Activated naive CD4-positive, alpha-beta T cell treated with anti-CD3 and anti-CD28 coated beads, Interleukin-2, amount 50 U/mL, for 24 hours (primary cell): ENCODE results near the gene KLHL25.
A peak's percentile ranks its signal among the peaks of the same experiment; 100 is the strongest.

Experiments used
- H3K27ac Mint-ChIP-seq: one replicate; pipeline ENCODE4 v1.8.0; 2021; ENCODE audit warnings: mild to moderate bottlenecking, mixed read lengths
- H3K27me3 Mint-ChIP-seq: one replicate; pipeline ENCODE4 v1.8.0; 2021; ENCODE audit warnings: mixed read lengths
- H3K36me3 Mint-ChIP-seq: one replicate; pipeline ENCODE4 v1.8.0; 2021; ENCODE audit warnings: mixed read lengths
- H3K4me1 Mint-ChIP-seq: one replicate; pipeline ENCODE4 v1.8.0; 2021; ENCODE audit warnings: mixed read lengths
- H3K4me3 Mint-ChIP-seq: one replicate; pipeline ENCODE4 v1.8.0; 2021; ENCODE audit warnings: mild to moderate bottlenecking, mixed read lengths
- H3K9me3 Mint-ChIP-seq: one replicate; pipeline ENCODE4 v1.8.0; 2021; ENCODE audit warnings: mixed read lengths

Gene KLHL25

GRCh38 chr15:85761635-85762034 is 33.1 kb downstream of the KLHL25 start:
- H3K27me3 Mint-ChIP-seq: no peaks in the 10 kb centered on the region
- H3K27ac Mint-ChIP-seq: no peak overlapping the region
- no peak overlapping the region for H3K4me3 Mint-ChIP-seq
- H3K36me3 Mint-ChIP-seq: peaks cover 1% of the 10 kb centered on the region
- H3K9me3 Mint-ChIP-seq: no peaks in the 10 kb centered on the region
- H3K4me1 Mint-ChIP-seq: no peaks in the 10 kb centered on the region

GRCh38 chr15:85760531-85761371 is 34.0 kb downstream of the KLHL25 start:
- Mint-ChIP-seq H3K4me3 (no peak overlapping the region), H3K4me1 (no peaks in the 10 kb centered on the region), H3K27me3 (no peaks in the 10 kb centered on the region), H3K27ac (no peak overlapping the region), H3K36me3 (peaks cover 1% of the 10 kb centered on the region), H3K9me3 (no peaks in the 10 kb centered on the region)

DNA sequence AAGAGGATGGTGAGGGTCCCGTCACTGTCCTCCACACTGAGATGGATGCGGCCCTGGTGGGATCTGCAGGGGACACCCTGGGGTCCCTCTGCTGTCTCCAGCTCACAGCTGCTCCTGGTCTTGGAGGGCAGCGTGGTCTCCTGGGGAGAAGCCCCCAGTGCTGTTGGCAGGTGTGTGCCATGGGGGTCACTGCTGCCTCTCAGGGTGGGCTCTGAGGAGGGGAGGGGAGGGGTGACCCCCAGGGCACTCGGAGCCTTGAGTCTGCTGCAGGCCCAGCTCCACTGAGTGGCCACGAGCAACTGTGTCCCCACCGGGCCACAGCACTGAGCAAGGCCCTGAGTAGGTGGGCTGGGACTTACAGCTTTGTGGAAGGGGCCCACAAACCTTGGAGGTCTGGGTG is 34.7 kb downstream of the KLHL25 start:
- H3K27ac Mint-ChIP-seq: no peak overlapping the region
- peaks cover 1% of the 10 kb centered on the region for H3K36me3 Mint-ChIP-seq
- H3K4me3 Mint-ChIP-seq: no peak overlapping the region
- H3K27me3 Mint-ChIP-seq: no peaks in the 10 kb centered on the region
- no peaks in the 10 kb centered on the region for H3K9me3 Mint-ChIP-seq
- no peaks in the 10 kb centered on the region for H3K4me1 Mint-ChIP-seq

DNA sequence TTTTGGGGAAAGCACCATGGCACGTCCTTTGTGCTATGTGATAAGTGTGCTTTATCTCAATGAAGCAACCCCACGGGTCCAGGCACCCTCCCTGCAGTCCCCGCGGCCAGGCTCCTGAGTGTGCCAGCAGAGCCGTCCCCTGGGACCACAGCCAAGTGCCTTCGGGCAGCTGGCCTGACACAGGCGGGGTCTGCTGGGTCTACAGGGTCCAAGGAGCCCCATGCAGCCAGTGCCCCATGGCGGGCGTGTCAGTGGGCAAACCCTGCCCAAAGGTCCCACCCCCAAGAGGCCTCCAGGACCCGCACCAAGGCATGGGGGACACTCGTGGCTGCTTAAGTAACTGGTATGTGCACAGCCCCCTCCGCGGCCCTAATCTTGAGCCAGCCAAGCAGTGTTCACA is 35.3 kb downstream of the KLHL25 start:
- Mint-ChIP-seq H3K36me3 (peaks cover 3% of the 10 kb centered on the region), H3K4me3 (no peak overlapping the region), H3K9me3 (no peaks in the 10 kb centered on the region), H3K27me3 (no peaks in the 10 kb centered on the region), H3K27ac (no peak overlapping the region), H3K4me1 (peaks cover 4% of the 10 kb centered on the region)

- no peaks in the 10 kb centered on the region for H3K27me3 Mint-ChIP-seq
- no peaks in the 10 kb centered on the region for H3K9me3 Mint-ChIP-seq
- peak overlapping the region; percentile 27 for H3K27ac Mint-ChIP-seq
- H3K36me3 Mint-ChIP-seq: peaks cover 3% of the 10 kb centered on the region
- H3K4me3 Mint-ChIP-seq: no peak overlapping the region
- peaks cover 4% of the 10 kb centered on the region for H3K4me1 Mint-ChIP-seq
These were observed 36.1 kb downstream of the KLHL25 start for GRCh38 chr15:85758655-85758978.

DNA sequence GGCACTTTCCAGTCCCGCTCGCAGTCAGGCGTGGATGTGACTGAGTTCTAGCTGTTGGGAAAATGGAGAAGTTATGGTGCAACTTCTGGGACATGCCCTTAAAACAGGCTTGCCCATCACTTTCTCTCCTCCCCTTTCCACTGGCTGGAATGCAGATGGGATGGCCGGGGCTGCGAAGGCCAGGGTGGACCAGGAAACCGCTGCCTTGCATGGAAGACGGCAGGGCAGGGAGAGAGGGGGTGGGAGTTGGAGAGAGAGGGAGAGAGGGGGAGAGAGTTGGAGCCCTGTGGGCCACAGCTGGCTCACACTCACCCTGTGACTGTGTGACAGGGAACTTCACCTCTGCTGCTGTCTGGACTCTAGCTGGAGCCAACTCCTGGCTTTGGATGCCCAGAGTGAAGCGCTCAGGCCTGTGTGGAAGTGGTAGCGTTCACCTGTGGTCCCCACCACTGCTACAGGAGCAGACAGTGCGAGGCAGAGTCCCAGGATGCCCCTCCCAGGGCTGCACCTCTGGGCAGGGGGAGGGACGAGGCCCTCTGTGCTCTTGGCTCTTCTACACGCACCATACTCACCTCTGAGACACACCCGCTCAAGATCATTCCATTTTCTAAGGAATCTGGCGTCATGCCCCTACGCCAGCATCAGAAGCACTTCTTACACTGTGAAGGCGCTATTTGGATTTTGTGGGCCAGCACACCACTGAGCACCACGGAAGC is 36.6 kb downstream of the KLHL25 start:
- Mint-ChIP-seq H3K36me3 (peaks cover 2% of the 10 kb centered on the region), H3K9me3 (no peaks in the 10 kb centered on the region), H3K4me1 (peaks cover 8% of the 10 kb centered on the region), H3K4me3 (no peak overlapping the region), H3K27me3 (no peaks in the 10 kb centered on the region), H3K27ac (peak overlapping the region; percentile 27)

DNA sequence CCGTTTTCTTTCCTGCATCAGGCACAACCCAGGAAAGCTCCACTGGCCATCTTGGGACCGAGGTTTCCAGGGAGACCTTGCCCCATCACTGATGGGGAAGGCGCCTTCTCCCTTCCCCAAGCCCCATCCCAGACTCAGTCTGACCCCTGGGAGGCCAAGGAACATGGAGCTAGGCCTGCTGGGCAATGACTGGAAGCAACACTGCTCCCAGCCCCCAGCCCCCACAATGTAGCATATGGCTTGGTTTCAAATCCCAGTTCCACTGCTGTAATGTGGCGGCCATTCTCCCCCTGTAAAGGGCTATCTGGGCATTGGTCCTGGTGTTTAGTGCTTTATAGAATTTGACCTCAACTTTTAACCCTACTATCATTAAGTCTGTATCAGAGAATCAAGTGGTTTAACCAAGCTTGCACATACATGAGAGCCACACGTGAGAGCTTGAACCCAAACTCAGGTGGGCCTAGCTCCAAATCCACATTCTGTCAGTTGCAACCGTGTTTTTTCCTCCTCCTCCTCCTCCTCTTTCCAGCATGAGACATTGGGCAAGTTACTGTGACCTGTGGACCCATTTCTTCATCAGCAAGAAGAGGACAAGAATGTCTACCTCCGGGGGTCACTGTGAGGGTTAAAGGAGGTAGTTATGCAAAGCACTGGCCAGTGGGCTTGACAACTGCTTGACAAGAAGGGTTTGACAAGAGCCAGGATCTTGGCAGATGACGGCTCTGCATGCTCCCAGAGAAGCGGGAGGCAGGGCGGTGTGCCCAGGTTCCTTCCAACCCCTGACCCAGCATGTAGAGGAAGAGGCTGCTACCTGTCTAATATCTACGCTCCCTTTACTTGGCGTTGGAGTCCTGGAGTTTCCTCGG is 37.4 kb downstream of the KLHL25 start:
- Mint-ChIP-seq H3K4me3 (no peak overlapping the region), H3K4me1 (peaks cover 16% of the 10 kb centered on the region), H3K27me3 (no peaks in the 10 kb centered on the region), H3K36me3 (peaks cover 2% of the 10 kb centered on the region), H3K27ac (no peak overlapping the region), H3K9me3 (no peaks in the 10 kb centered on the region)

DNA sequence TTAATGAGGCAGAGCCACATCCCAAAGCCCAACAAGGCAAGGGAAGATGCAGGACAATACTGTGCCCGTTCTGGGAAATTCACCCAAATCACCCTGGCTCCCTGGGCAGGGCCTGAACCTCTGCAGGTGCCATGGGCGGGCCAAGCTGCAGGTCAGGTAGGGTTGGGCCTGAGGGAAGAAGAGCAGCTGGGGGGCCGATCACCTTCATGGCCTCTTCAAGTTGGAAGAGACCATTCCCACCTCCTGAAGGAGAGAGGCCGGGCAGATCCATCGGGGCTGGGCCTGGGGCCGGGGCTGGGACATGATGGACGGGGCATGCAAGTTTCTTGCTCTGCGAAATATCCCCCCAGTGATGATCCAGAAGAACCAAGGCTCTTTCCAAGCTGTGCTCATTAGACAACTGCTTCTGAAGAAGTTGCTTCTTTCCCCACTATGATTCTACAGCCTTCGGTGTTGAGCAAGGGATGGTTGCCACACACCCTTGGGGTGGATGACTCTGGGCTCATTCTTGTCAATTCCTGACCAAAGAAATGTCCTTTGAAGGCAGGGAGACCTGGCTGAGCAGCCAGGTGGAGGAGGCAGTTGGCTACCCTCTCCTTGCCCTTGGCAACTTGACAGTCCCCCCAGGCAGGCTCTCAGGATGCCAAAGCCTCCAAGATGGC is 38.2 kb downstream of the KLHL25 start:
- Mint-ChIP-seq H3K9me3 (no peaks in the 10 kb centered on the region), H3K27me3 (no peaks in the 10 kb centered on the region), H3K36me3 (peaks cover 2% of the 10 kb centered on the region), H3K27ac (no peak overlapping the region), H3K4me1 (peaks cover 24% of the 10 kb centered on the region), H3K4me3 (no peak overlapping the region)

DNA sequence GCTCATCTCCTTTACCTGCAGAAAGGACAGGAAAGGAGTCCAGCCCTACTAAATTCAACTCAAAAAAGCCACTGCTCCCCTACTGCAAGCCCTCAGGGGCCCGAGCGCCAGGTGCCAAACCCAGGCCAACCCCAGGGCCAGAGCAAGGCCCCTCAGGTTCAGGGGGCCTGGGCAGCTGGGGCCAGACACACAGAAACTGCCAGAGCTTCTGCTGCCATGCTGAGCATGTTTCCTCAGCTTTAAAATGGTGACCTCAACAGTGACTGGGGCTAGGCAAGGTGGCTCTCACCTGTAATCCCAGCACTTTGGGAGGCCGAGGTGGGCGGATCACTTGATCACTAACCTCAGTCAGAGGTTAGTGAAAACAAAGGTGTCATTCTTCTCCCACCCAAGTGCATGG is 38.8 kb downstream of the KLHL25 start:
- peaks cover 30% of the 10 kb centered on the region for H3K4me1 Mint-ChIP-seq
- H3K4me3 Mint-ChIP-seq: no peak overlapping the region
- peaks cover 2% of the 10 kb centered on the region for H3K36me3 Mint-ChIP-seq
- no peaks in the 10 kb centered on the region for H3K27me3 Mint-ChIP-seq
- no peak overlapping the region for H3K27ac Mint-ChIP-seq
- no peaks in the 10 kb centered on the region for H3K9me3 Mint-ChIP-seq

DNA sequence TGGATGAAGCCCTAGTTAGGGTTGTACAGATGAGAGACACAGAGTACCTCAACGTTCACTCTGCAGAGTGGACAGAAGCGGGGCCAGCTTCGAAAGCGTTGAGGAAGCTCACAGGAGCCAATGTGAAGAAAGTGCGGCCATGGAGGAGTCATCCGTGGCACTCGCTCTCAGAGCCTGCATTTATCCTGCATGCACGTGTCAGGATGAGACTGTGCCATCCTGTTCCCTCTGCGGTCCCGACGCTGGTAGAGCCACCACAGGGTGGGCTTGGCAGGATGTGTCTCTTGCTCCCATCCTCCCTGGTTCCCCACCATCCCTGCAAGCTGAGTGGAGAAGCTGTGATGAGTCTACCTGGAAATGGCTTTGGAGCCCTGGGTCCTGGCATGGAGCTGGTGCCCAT is 39.3 kb downstream of the KLHL25 start:
- Mint-ChIP-seq H3K9me3 (no peaks in the 10 kb centered on the region), H3K27ac (no peak overlapping the region), H3K4me3 (no peak overlapping the region), H3K27me3 (no peaks in the 10 kb centered on the region), H3K4me1 (peaks cover 32% of the 10 kb centered on the region), H3K36me3 (peaks cover 2% of the 10 kb centered on the region)

DNA sequence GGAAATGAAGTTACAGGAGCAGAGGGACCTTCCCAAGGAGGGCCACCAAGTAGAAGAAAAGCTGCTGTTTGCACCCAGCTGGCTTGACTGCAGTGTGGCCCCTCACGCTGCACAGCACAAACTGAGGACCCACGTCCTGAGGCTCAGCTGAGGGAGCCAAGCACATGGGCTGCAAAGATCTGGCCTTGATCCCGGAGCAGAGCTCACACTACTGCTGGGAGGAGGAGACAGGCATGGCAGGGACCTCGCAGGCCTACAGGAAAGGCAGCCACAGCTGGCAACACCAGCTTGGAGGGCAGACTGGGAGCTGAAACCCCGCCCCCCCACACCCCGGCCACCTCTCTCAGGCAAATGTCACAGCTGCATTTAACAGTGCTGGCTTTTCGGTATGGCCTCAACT is 39.7 kb downstream of the KLHL25 start:
- no peak overlapping the region for H3K4me3 Mint-ChIP-seq
- peaks cover 2% of the 10 kb centered on the region for H3K36me3 Mint-ChIP-seq
- H3K27ac Mint-ChIP-seq: no peak overlapping the region
- no peaks in the 10 kb centered on the region for H3K9me3 Mint-ChIP-seq
- H3K4me1 Mint-ChIP-seq: peaks cover 32% of the 10 kb centered on the region
- H3K27me3 Mint-ChIP-seq: no peaks in the 10 kb centered on the region

- peaks cover 32% of the 10 kb centered on the region for H3K4me1 Mint-ChIP-seq
- H3K27ac Mint-ChIP-seq: no peak overlapping the region
- H3K4me3 Mint-ChIP-seq: no peak overlapping the region
- no peaks in the 10 kb centered on the region for H3K9me3 Mint-ChIP-seq
- peaks cover 4% of the 10 kb centered on the region for H3K36me3 Mint-ChIP-seq
- H3K27me3 Mint-ChIP-seq: no peaks in the 10 kb centered on the region
These were observed 40.8 kb downstream of the KLHL25 start for GRCh38 chr15:85753791-85754452.

GRCh38 chr15:85753261-85753660 is 41.5 kb downstream of the KLHL25 start:
- Mint-ChIP-seq H3K4me1 (peaks cover 32% of the 10 kb centered on the region), H3K9me3 (no peaks in the 10 kb centered on the region), H3K27me3 (no peaks in the 10 kb centered on the region), H3K36me3 (peaks cover 4% of the 10 kb centered on the region), H3K27ac (no peak overlapping the region), H3K4me3 (no peak overlapping the region)

DNA sequence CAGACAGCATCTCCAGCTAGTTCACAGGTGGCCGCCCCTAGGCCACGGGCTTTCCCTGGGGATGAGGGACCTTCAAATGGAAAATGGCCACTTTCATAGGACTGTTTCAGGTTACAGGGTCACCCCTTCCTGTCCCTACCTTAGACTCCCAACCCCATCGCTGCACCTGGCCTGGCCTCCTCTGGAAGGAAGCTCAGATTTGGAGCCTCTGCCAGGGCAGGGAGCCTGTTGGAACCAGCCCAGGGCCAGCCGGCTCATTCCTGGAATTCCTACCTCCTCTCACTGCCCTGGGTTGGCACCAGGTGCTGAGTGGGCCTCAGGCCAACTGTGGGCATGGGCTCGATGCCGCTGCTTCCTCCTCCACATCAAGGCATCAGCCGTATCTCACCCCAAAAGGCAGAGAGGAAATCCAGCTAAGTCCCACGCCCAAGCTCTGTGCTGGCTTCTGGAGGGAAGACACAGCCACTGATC is 42.2 kb downstream of the KLHL25 start:
- H3K9me3 Mint-ChIP-seq: no peaks in the 10 kb centered on the region
- peaks cover 32% of the 10 kb centered on the region for H3K4me1 Mint-ChIP-seq
- H3K27ac Mint-ChIP-seq: peak overlapping the region; percentile 65

GRCh38 chr15:85752124-85752475 is 42.6 kb downstream of the KLHL25 start:
- no peak overlapping the region for H3K27ac Mint-ChIP-seq
- no peaks in the 10 kb centered on the region for H3K27me3 Mint-ChIP-seq
- H3K4me3 Mint-ChIP-seq: no peak overlapping the region
- no peaks in the 10 kb centered on the region for H3K9me3 Mint-ChIP-seq
- peaks cover 4% of the 10 kb centered on the region for H3K36me3 Mint-ChIP-seq
- peaks cover 32% of the 10 kb centered on the region for H3K4me1 Mint-ChIP-seq

More for the DNA sequence above, 42.2 kb downstream of the KLHL25 start:
- H3K27me3 Mint-ChIP-seq: no peaks in the 10 kb centered on the region
- peak overlapping the region; percentile 54 for H3K4me3 Mint-ChIP-seq
- H3K36me3 Mint-ChIP-seq: peaks cover 4% of the 10 kb centered on the region
